Calu3 (cell line): Measurements from ENCODE around the gene FBXL7. TPM values are rescaled to one million over a fixed set of nuclear protein-coding genes. Genes with fewer than 3 reads are reported as not detected.

ENCODE experiments used
- BruUV-seq: library from RNA; stranded (reverse); fragments of 400-500 nt; replicated peaks from 2 replicates; lab custom pipeline; 2021; lab: Mats Ljungman, UMichigan
- CTCF ChIA-PET: fragments of 300-600 bp; sonication (Branson Sonifier 250); formaldehyde crosslinking; loops from one replicate; lab custom pipeline; 2022; ENCODE audit warnings: antibody characterized with exemption; lab: Charles Lee
- DNase-seq: peaks from one replicate; pipeline ENCODE4 v3.0.0; 2022
- H3K27ac Mint-ChIP-seq: one replicate; pipeline ENCODE4 v1.8.0; 2022; ENCODE audit warnings: mixed read lengths; ENCODE audit not compliant: unreplicated experiment
- H3K27me3 Mint-ChIP-seq: one replicate; pipeline ENCODE4 v1.8.0; 2022; ENCODE audit warnings: mixed read lengths; ENCODE audit not compliant: unreplicated experiment
- H3K36me3 Mint-ChIP-seq: one replicate; pipeline ENCODE4 v1.8.0; 2022; ENCODE audit warnings: mild to moderate bottlenecking, moderate library complexity, mixed read lengths; ENCODE audit not compliant: insufficient read depth, unreplicated experiment
- H3K4me1 Mint-ChIP-seq: one replicate; pipeline ENCODE4 v1.8.0; 2022; ENCODE audit warnings: mild to moderate bottlenecking, low read depth, mixed read lengths; ENCODE audit not compliant: unreplicated experiment
- H3K4me3 Mint-ChIP-seq: one replicate; pipeline ENCODE4 v1.8.0; 2022; ENCODE audit warnings: mild to moderate bottlenecking, low read depth, moderate library complexity, mixed read lengths; ENCODE audit not compliant: unreplicated experiment
- H3K9me3 Mint-ChIP-seq: one replicate; pipeline ENCODE4 v1.8.0; 2022; ENCODE audit warnings: low read depth, mixed read lengths; ENCODE audit not compliant: unreplicated experiment
- intact Hi-C: fragments of 100-400 bp; cut with micrococcal nuclease; formaldehyde crosslinking; loops from one replicate; pipeline ENCODE4 v1.10.0; 2022; ENCODE audit not compliant: unreplicated experiment
- total RNA-seq: library from RNA; stranded (reverse); gene quantifications from 2 replicates; pipeline ENCODE4 v1.2.3, GENCODE V29; 2022
- TF ChIP-seq, protein P1 (sequence below): fragments of 200-600 bp; IDR thresholded peaks from one replicate; pipeline ENCODE4 v1.8.0; 2022; ENCODE audit warnings: antibody characterized with exemption; ENCODE audit not compliant: unreplicated experiment

FBXL7 gene
- total RNA-seq, 1 experiment from 2014 or later = not detected

- no TSS peak for BruUV-seq
Observed at GRCh38 chr5:15886156-15886555, 386.2 kb downstream of the FBXL7 start.

GRCh38 chr5:15887093-15887492 lies 387.1 kb downstream of the FBXL7 start:
- no TSS peak for BruUV-seq
- no peaks in the 10 kb centered on the region for H3K4me1 Mint-ChIP-seq
- no peak for DNase-seq
- CTCF ChIA-PET = no interaction called here
- intact Hi-C loops = no loop called here
- H3K4me3 Mint-ChIP-seq = no peak overlapping the region
- H3K27ac Mint-ChIP-seq = no peak overlapping the region
- H3K27me3 Mint-ChIP-seq = no peaks in the 10 kb centered on the region
- H3K36me3 Mint-ChIP-seq = no peaks in the 10 kb centered on the region
- TF ChIP-seq, protein P1, sequence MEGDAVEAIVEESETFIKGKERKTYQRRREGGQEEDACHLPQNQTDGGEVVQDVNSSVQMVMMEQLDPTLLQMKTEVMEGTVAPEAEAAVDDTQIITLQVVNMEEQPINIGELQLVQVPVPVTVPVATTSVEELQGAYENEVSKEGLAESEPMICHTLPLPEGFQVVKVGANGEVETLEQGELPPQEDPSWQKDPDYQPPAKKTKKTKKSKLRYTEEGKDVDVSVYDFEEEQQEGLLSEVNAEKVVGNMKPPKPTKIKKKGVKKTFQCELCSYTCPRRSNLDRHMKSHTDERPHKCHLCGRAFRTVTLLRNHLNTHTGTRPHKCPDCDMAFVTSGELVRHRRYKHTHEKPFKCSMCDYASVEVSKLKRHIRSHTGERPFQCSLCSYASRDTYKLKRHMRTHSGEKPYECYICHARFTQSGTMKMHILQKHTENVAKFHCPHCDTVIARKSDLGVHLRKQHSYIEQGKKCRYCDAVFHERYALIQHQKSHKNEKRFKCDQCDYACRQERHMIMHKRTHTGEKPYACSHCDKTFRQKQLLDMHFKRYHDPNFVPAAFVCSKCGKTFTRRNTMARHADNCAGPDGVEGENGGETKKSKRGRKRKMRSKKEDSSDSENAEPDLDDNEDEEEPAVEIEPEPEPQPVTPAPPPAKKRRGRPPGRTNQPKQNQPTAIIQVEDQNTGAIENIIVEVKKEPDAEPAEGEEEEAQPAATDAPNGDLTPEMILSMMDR = no peak
- peaks cover 15% of the 10 kb centered on the region for H3K9me3 Mint-ChIP-seq

More at GRCh38 chr5:15886156-15886555, 386.2 kb downstream of the FBXL7 start:
- no peak overlapping the region for H3K4me3 Mint-ChIP-seq
- no peak overlapping the region for H3K27ac Mint-ChIP-seq
- no peak for DNase-seq
- no peaks in the 10 kb centered on the region for H3K4me1 Mint-ChIP-seq
- intact Hi-C loops = no loop called here
- H3K9me3 Mint-ChIP-seq = peaks cover 7% of the 10 kb centered on the region
- H3K27me3 Mint-ChIP-seq = no peaks in the 10 kb centered on the region
- H3K36me3 Mint-ChIP-seq = no peaks in the 10 kb centered on the region
- TF ChIP-seq, protein P1 = no peak
- CTCF ChIA-PET = no interaction called here

DNA sequence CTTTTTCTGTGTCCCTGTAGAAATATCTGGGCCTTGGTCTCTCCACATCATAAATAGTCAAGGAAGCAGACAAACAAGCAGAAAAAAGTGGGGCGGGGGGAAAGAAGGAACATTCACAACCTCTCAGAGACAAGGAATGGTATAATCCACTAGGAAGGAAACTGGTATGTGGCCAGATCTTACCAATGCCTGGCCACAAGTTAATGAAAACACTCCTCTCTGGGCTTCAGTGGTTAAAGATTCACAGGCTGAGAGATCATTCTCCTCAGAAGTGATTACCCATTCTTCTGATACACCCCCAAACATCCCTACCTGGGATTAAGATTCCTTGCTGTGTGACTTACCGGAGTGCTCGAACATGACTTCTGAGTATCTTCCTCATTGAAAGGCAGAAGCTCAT lies 389.0 kb downstream of the FBXL7 start:
- DNase-seq = no peak
- Mint-ChIP-seq H3K36me3 (no peaks in the 10 kb centered on the region), H3K27ac (no peak overlapping the region), H3K4me3 (no peak overlapping the region), H3K4me1 (no peaks in the 10 kb centered on the region), H3K27me3 (no peaks in the 10 kb centered on the region), H3K9me3 (peaks cover 16% of the 10 kb centered on the region)
- CTCF ChIA-PET = no interaction called here
- TF ChIP-seq, protein P1 = no peak
- no TSS peak for BruUV-seq
- intact Hi-C loops = no loop called here

DNA sequence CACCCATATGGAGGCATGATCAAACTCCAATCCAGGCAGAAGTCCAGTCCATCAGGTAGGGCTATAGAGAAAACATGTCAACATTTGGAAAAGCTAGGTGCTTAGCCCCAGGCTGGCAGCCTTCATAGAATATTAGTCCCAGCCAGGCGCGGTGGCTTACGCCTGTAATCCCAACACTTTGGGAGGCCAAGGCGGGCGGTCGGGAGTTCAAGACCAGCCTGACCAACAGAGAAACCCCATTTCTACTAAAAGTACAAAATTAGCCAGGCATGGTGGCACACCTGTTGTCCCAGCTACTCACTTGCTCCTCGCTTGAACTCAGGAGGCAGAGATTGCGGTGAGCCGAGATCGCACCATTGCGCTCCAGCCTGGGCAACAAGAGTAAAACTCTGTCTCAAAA lies 393.9 kb downstream of the FBXL7 start:
- intact Hi-C loops = no loop called here
- Mint-ChIP-seq H3K4me1 (no peaks in the 10 kb centered on the region), H3K4me3 (no peak overlapping the region), H3K27ac (no peak overlapping the region), H3K9me3 (peaks cover 21% of the 10 kb centered on the region), H3K36me3 (no peaks in the 10 kb centered on the region), H3K27me3 (no peaks in the 10 kb centered on the region)
- no peak for DNase-seq
- BruUV-seq = no TSS peak
- CTCF ChIA-PET = no interaction called here
- TF ChIP-seq, protein P1 = no peak
